Endothelial cell of umbilical vein (primary cell): ENCODE measurements around the gene TPO. TPM values are rescaled to one million over a fixed set of nuclear protein-coding genes. Genes with fewer than 3 reads are reported as not detected.

Experiments used
- BruUV-seq: library from RNA; stranded (reverse); fragments of 400-500 nt; replicated peaks from 2 replicates; lab custom pipeline; 2021; lab: Mats Ljungman, UMichigan
- CTCF ChIA-PET: fragments of 300-600, 350-600 bp; sonication (Branson Sonifier 250); formaldehyde crosslinking; loops from one replicate; lab custom pipeline; 2021; ENCODE audit warnings: antibody characterized with exemption, inconsistent platforms; lab: Charles Lee
- POLR2A ChIA-PET: fragments of 300-600, 350-600 bp; sonication (Branson Sonifier 250); formaldehyde crosslinking; loops from one replicate; lab custom pipeline; 2021; ENCODE audit warnings: antibody characterized with exemption, inconsistent platforms; lab: Charles Lee
- DNase-seq: peaks from one replicate; pipeline ENCODE4 v3.0.0-alpha.2; 2011; ENCODE audit warnings: low read depth, low spot score
- FAIRE-seq: peaks from 2 replicates; lab custom pipeline; 2011; peaks lifted over from hg19 to GRCh38; lab: Jason Lieb, UNC
- H2AFZ ChIP-seq: 2 replicates; pipeline ENCODE4 v1.6.0; 2012; ENCODE audit warnings: low read depth, low read length, control low read depth, inconsistent platforms
- H3K27ac ChIP-seq: 2 replicates; pipeline ENCODE4 v1.5.1; 2011; ENCODE audit warnings: low read depth, mild to moderate bottlenecking, control low read depth, low read length, moderate library complexity; ENCODE audit not compliant: insufficient read depth
- H3K27me3 ChIP-seq, 2 experiments: 2 replicates each; pipeline versions ENCODE4 v1.6.0 to v1.6.1; 2011; ENCODE audit warnings: low read length in 2 of 2, mixed read lengths in 1 of 2; ENCODE audit not compliant: control insufficient read depth in 2 of 2, insufficient read depth in 2 of 2
- H3K36me3 ChIP-seq, 2 experiments: 2 replicates in 1 of 2; 3 replicates in 1 of 2; pipeline ENCODE4 v1.5.1; 2011; ENCODE audit warnings: low read length in 2 of 2, mild to moderate bottlenecking in 1 of 2, moderate library complexity in 1 of 2; ENCODE audit not compliant: control insufficient read depth in 2 of 2, insufficient read depth in 2 of 2; ENCODE audit errors: extremely low read depth in 1 of 2
- H3K4me1 ChIP-seq: 3 replicates; pipeline ENCODE4 v1.5.1; 2011; ENCODE audit warnings: mild to moderate bottlenecking, low read length; ENCODE audit not compliant: control insufficient read depth, insufficient read depth; ENCODE audit errors: extremely low read depth
- H3K4me2 ChIP-seq: 2 replicates; pipeline ENCODE4 v1.6.1; 2011; ENCODE audit warnings: low read length, control low read depth, mixed read lengths; ENCODE audit not compliant: insufficient read depth
- H3K4me3 ChIP-seq, 3 experiments: fragments of 200-600 bp in 1 of 3; sonication (generic), shearing (Covaris generic) in 1 of 3; replicated peaks in 1 of 3; 2 replicates each; pipeline ENCODE4 v1.5.1; 2011 to 2016; ENCODE audit warnings: control low read depth in 3 of 3, low read length in 3 of 3, mild to moderate bottlenecking in 2 of 3, inconsistent platforms in 1 of 3, low read depth in 1 of 3, moderate library complexity in 1 of 3; ENCODE audit not compliant: insufficient read depth in 1 of 3
- H3K79me2 ChIP-seq: 2 replicates; pipeline ENCODE4 v1.6.0; 2012; ENCODE audit warnings: low read length, inconsistent platforms; ENCODE audit not compliant: control insufficient read depth, insufficient read depth
- H3K9ac ChIP-seq: replicated peaks from 2 replicates; pipeline ENCODE3; 2011; ENCODE audit warnings: low read length, control low read depth; ENCODE audit not compliant: insufficient read depth; ENCODE audit errors: extremely low read depth
- H3K9me1 ChIP-seq: replicated peaks from 3 replicates; pipeline ENCODE4 v1.6.0; 2011; ENCODE audit warnings: mild to moderate bottlenecking, low read length; ENCODE audit not compliant: control insufficient read depth, insufficient read depth; ENCODE audit errors: extremely low read depth
- H3K9me3 ChIP-seq: replicated peaks from 2 replicates; pipeline ENCODE4 v1.5.1; 2012; ENCODE audit warnings: low read length, inconsistent platforms; ENCODE audit not compliant: control insufficient read depth, insufficient read depth
- H4K20me1 ChIP-seq: replicated peaks from 2 replicates; pipeline ENCODE3; 2011; ENCODE audit warnings: mild to moderate bottlenecking, low read length; ENCODE audit not compliant: control insufficient read depth, insufficient read depth; ENCODE audit errors: extremely low read depth
- EZH2 ChIP-seq: IDR thresholded peaks from 2 replicates; pipeline ENCODE4 v1.6.1; 2012; ENCODE audit warnings: borderline replicate concordance, low read depth, mild to moderate bottlenecking, moderate library complexity, low read length, inconsistent platforms; ENCODE audit not compliant: severe bottlenecking
- FOS ChIP-seq: IDR thresholded peaks from 2 replicates; pipeline ENCODE4 v1.6.1; 2011; ENCODE audit warnings: mild to moderate bottlenecking, low read length, moderate library complexity, borderline replicate concordance; ENCODE audit not compliant: insufficient read depth
- GATA2 ChIP-seq: IDR thresholded peaks from 2 replicates; pipeline ENCODE4 v1.7.0; 2011; ENCODE audit warnings: low read depth, mild to moderate bottlenecking, moderate library complexity, mixed read lengths, low read length; ENCODE audit not compliant: insufficient read length, insufficient read depth
- JUN ChIP-seq: IDR thresholded peaks from 2 replicates; pipeline ENCODE4 v1.6.1; 2011; ENCODE audit warnings: borderline replicate concordance, low read depth; ENCODE audit not compliant: insufficient read length, insufficient read depth
- MAX ChIP-seq: IDR thresholded peaks from 2 replicates; pipeline ENCODE4 v1.6.1; 2011; ENCODE audit not compliant: insufficient read depth, insufficient read length
- POLR2A ChIP-seq: IDR thresholded peaks from 2 replicates; pipeline ENCODE4 v1.6.1; 2012; ENCODE audit warnings: low read depth, mild to moderate bottlenecking, control low read depth, low read length
- POLR2AphosphoS5 ChIP-seq: IDR thresholded peaks from 2 replicates; pipeline ENCODE4 v1.6.1; 2012; ENCODE audit warnings: low read depth, mild to moderate bottlenecking, control low read depth, low read length, moderate library complexity; ENCODE audit not compliant: insufficient read depth
- dilution Hi-C: fragments of 300-500 bp; cut with MboI; formaldehyde crosslinking; loops from one replicate; pipeline ENCODE4 v1.15.0; 2019; ENCODE audit warnings: low sequenced_read_pairs; ENCODE audit not compliant: extremely low pct_ligation_motif_present
- intact Hi-C: fragments of 100-400 bp; cut with micrococcal nuclease; formaldehyde crosslinking; loops from one replicate; pipeline ENCODE4 v1.10.0; 2022
- polyA plus RNA-seq, 4 experiments: library from polyadenylated mRNA; depleted of rRNA in 3 of 4; stranded (reverse) in 3 of 4; unstranded in 1 of 4; fragments of >200 nt; gene quantifications; 2 replicates each; pipeline versions ENCODE4 v1.2.1 to v1.2.3, GENCODE V29; 2011 to 2012; ENCODE audit warnings: missing spikeins in 1 of 4
- total RNA-seq: library from RNA; stranded (reverse); gene quantifications from 2 replicates; pipeline ENCODE4 v1.2.3, GENCODE V29; 2021
- TF ChIP-seq, protein P1 (sequence below), 2 donors: IDR thresholded peaks; 1 replicate in 1 of 2; 2 replicates in 1 of 2; pipeline ENCODE4 v1.5.1; 2011; ENCODE audit warnings: low read length in 2 of 2, mild to moderate bottlenecking in 2 of 2, moderate library complexity in 2 of 2, control low read depth in 1 of 2, inconsistent platforms in 1 of 2, low read depth in 1 of 2; ENCODE audit not compliant: insufficient read depth in 1 of 2; ENCODE audit errors: extremely low read depth in 1 of 2

TPO gene
- total and polyA plus RNA-seq, 2 donors (not counting 3 experiments of a cell fraction or from before 2014, with no cell fraction given) = not detected

- H3K27me3 ChIP-seq = no peaks in the 10 kb centered on the region
- BruUV-seq = no TSS peak
- no peak overlapping the region for H3K27ac ChIP-seq
- no peak overlapping the region for H3K4me2 ChIP-seq
- CTCF ChIA-PET = interaction anchor here (1.1 kb wide), 1 partner anchor 50 kb away, joined by 3 read pairs; no protein-coding TSS in a partner anchor
- H3K9ac ChIP-seq = no peak overlapping the region
- POLR2A ChIA-PET = no interaction called here
- dilution Hi-C loops = no loop called here
- DNase-seq (no peak), FAIRE-seq (no peak)
- H3K9me3 ChIP-seq = no peaks in the 10 kb centered on the region
- no peaks in the 10 kb centered on the region for H3K9me1 ChIP-seq
- H3K36me3 ChIP-seq = no peaks in the 10 kb centered on the region
- no peaks in the 10 kb centered on the region for H3K79me2 ChIP-seq
- intact Hi-C loops = no loop called here
- H4K20me1 ChIP-seq = no peaks in the 10 kb centered on the region
- H3K4me3 ChIP-seq = no peak overlapping the region
- TF ChIP-seq POLR2AphosphoS5 (no peak), POLR2A (no peak), MAX (no peak), JUN (no peak), GATA2 (no peak), EZH2 (no peak), FOS (no peak)
- TF ChIP-seq, protein P1, sequence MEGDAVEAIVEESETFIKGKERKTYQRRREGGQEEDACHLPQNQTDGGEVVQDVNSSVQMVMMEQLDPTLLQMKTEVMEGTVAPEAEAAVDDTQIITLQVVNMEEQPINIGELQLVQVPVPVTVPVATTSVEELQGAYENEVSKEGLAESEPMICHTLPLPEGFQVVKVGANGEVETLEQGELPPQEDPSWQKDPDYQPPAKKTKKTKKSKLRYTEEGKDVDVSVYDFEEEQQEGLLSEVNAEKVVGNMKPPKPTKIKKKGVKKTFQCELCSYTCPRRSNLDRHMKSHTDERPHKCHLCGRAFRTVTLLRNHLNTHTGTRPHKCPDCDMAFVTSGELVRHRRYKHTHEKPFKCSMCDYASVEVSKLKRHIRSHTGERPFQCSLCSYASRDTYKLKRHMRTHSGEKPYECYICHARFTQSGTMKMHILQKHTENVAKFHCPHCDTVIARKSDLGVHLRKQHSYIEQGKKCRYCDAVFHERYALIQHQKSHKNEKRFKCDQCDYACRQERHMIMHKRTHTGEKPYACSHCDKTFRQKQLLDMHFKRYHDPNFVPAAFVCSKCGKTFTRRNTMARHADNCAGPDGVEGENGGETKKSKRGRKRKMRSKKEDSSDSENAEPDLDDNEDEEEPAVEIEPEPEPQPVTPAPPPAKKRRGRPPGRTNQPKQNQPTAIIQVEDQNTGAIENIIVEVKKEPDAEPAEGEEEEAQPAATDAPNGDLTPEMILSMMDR (IDR thresholded peaks at IDR 0.05; ENCODE audit: extremely low read depth in 1 of 2, insufficient read depth in 1 of 2, low read depth in 1 of 2, low read length in 2 of 2) = no peak
- no peaks in the 10 kb centered on the region for H3K4me1 ChIP-seq
- no peak overlapping the region for H2AFZ ChIP-seq
Observed at GRCh38 chr2:1501038-1501851, 88.0 kb downstream of the TPO start.
